ENCODE results near the gene MBD3.

- TF ChIP-seq FOXM1 (IDR thresholded peaks at IDR 0.05; ENCODE audit: borderline replicate concordance), result no peak
- no peak for TF ChIP-seq ZNF384 (IDR thresholded peaks at IDR 0.05)
- no peak for TF ChIP-seq TARDBP (IDR thresholded peaks at IDR 0.05)
- TF ChIP-seq HDGF (IDR thresholded peaks at IDR 0.05; ENCODE audit: borderline replicate concordance), result no peak
- TF ChIP-seq SUZ12 (IDR thresholded peaks at IDR 0.05), result no peak
- no peak for TF ChIP-seq FOXK2 (IDR thresholded peaks at IDR 0.05)
- no peak for TF ChIP-seq CTBP1 (IDR thresholded peaks at IDR 0.05; ENCODE audit: borderline replicate concordance)
- TF ChIP-seq SP1 (IDR thresholded peaks at IDR 0.05), result no peak
- TF ChIP-seq BHLHE40 (IDR thresholded peaks at IDR 0.05; ENCODE audit: borderline replicate concordance), result no peak
- no peak for TF ChIP-seq FOXA1 (IDR thresholded peaks at IDR 0.05)
- TF ChIP-seq NFRKB (IDR thresholded peaks at IDR 0.05), result no peak
- TF ChIP-seq ELF4 (IDR thresholded peaks at IDR 0.05), result no peak
- no peak for TF ChIP-seq LEF1 (IDR thresholded peaks at IDR 0.05; ENCODE audit: borderline replicate concordance)
Observed at GRCh38 chr19:1587872-1588271, 4.8 kb downstream of the MBD3 start.
